CD4-positive, alpha-beta memory T cell (primary cell): ENCODE results near the gene EDARADD. TPM values are rescaled to one million over a fixed set of nuclear protein-coding genes. Genes with fewer than 3 reads are reported as not detected.
A peak's percentile ranks its signal among the peaks of the same experiment; 100 is the strongest.

ENCODE experiments used
- CTCF ChIA-PET: fragments of 350-600 bp; sonication (Branson Sonifier 250); formaldehyde crosslinking; loops from one replicate; lab custom pipeline; 2021; ENCODE audit warnings: inconsistent platforms; ENCODE audit not compliant: partially characterized antibody; lab: Charles Lee
- POLR2A ChIA-PET: fragments of 350-600 bp; sonication (Branson Sonifier 250); formaldehyde crosslinking; loops from one replicate; lab custom pipeline; 2021; ENCODE audit not compliant: partially characterized antibody; lab: Charles Lee
- DNase-seq, 5 donors: peaks; one replicate each; pipeline versions ENCODE4 v3.0.0 to v3.0.0-alpha.2; 2020 to 2022; ENCODE audit warnings: mixed read lengths in 1 of 5
- H3K27ac ChIP-seq: one replicate; pipeline ENCODE4 v1.7.0; 2013; ENCODE audit warnings: low read depth, low read length
- H3K27me3 ChIP-seq: 2 replicates; pipeline ENCODE4 v1.7.0; 2013; ENCODE audit warnings: mild to moderate bottlenecking, low read length, moderate library complexity; ENCODE audit not compliant: insufficient read depth
- H3K36me3 ChIP-seq: 2 replicates; pipeline ENCODE4 v1.7.0; 2013; ENCODE audit warnings: mild to moderate bottlenecking, low read length, moderate library complexity; ENCODE audit not compliant: insufficient read depth
- H3K4me1 ChIP-seq: 2 replicates; pipeline ENCODE4 v1.7.0; 2013; ENCODE audit warnings: mild to moderate bottlenecking, low read length, moderate library complexity; ENCODE audit not compliant: insufficient read depth
- H3K4me3 ChIP-seq, 2 donors: one replicate each; pipeline ENCODE4 v1.7.0; 2013; ENCODE audit warnings: low read length in 2 of 2, mild to moderate bottlenecking in 1 of 2
- H3K9me3 ChIP-seq, 2 donors: one replicate each; pipeline ENCODE4 v1.7.0; 2013; ENCODE audit warnings: low read length in 2 of 2, control low read depth in 1 of 2; ENCODE audit not compliant: control insufficient read depth in 1 of 2
- H3K27ac Mint-ChIP-seq, 7 donors: one replicate each; pipeline ENCODE4 v1.8.0; 2020 to 2021; ENCODE audit warnings: mixed read lengths in 7 of 7, mild to moderate bottlenecking in 6 of 7, inconsistent platforms in 3 of 7, moderate library complexity in 3 of 7
- H3K27me3 Mint-ChIP-seq, 2 donors: one replicate each; pipeline ENCODE4 v1.8.0; 2020 to 2021; ENCODE audit warnings: mixed read lengths in 2 of 2
- H3K36me3 Mint-ChIP-seq, 2 donors: one replicate each; pipeline ENCODE4 v1.8.0; 2020 to 2021; ENCODE audit warnings: mixed read lengths in 2 of 2, inconsistent platforms in 1 of 2, mild to moderate bottlenecking in 1 of 2
- H3K4me1 Mint-ChIP-seq, 4 donors: one replicate each; pipeline ENCODE4 v1.8.0; 2020 to 2021; ENCODE audit warnings: mixed read lengths in 4 of 4, mild to moderate bottlenecking in 1 of 4
- H3K4me3 Mint-ChIP-seq, 8 donors: one replicate each; pipeline ENCODE4 v1.8.0; 2020 to 2021; ENCODE audit warnings: mixed read lengths in 8 of 8, mild to moderate bottlenecking in 7 of 8, moderate library complexity in 6 of 8, inconsistent platforms in 3 of 8
- H3K9me3 Mint-ChIP-seq, 8 donors: one replicate each; pipeline ENCODE4 v1.8.0; 2020 to 2021; ENCODE audit warnings: mixed read lengths in 8 of 8, mild to moderate bottlenecking in 5 of 8, inconsistent platforms in 3 of 8, moderate library complexity in 1 of 8
- intact Hi-C: fragments of 100-400 bp; cut with micrococcal nuclease; formaldehyde crosslinking; loops from one replicate; pipeline ENCODE4 v1.15.1; 2023
- polyA plus RNA-seq, 2 donors: library from polyadenylated mRNA; unstranded; fragments of 300-500 nt; fragmentation: Illumina TruSeq; gene quantifications; one replicate each; pipeline ENCODE4 v1.2.3, GENCODE V29; 2021
- total RNA-seq, 2 experiments: library from RNA; stranded (reverse); gene quantifications; one replicate each; pipeline ENCODE4 v1.2.3, GENCODE V29; 2021

EDARADD gene
- total and polyA plus RNA-seq, 4 experiments from 2014 or later = 4.7 to 8.5 (median 7.9) TPM

- peak overlapping the region in 1 of 7 donors; percentile 55 for H3K27ac Mint-ChIP-seq
- H3K4me1 Mint-ChIP-seq = peaks cover 13 to 26% (median 21%) of the 10 kb centered on the region in 4 donors
- no peaks in the 10 kb centered on the region for H3K9me3 Mint-ChIP-seq
- no peaks in the 10 kb centered on the region for H3K27me3 ChIP-seq
- intact Hi-C loops = loop anchor here (5.0 kb wide), 1 partner anchor 42 kb away; no protein-coding TSS in a partner anchor
- peaks cover 2 to 3% of the 10 kb centered on the region in 2 donors for H3K27me3 Mint-ChIP-seq
- no peaks in the 10 kb centered on the region for H3K4me1 ChIP-seq
- H3K9me3 ChIP-seq = no peaks in the 10 kb centered on the region
- H3K36me3 Mint-ChIP-seq = no peaks in the 10 kb centered on the region
- no peak overlapping the region for H3K4me3 ChIP-seq
- H3K36me3 ChIP-seq = no peaks in the 10 kb centered on the region
- no peak overlapping the region for H3K4me3 Mint-ChIP-seq
- no peak overlapping the region for H3K27ac ChIP-seq
- DNase-seq = no peak
- ChIA-PET CTCF (interaction anchor here (1.5 kb wide), 1 partner anchor 14 kb away, joined by 3 read pairs; no protein-coding TSS in a partner anchor), POLR2A (interaction anchor here (0.5 kb wide), 1 partner anchor 25 kb away, joined by 3 read pairs; no protein-coding TSS in a partner anchor)
These were observed 100.0 kb downstream of the EDARADD start for GRCh38 chr1:236494082-236494481.

GRCh38 chr1:236494586-236495466, 100.7 kb downstream of the EDARADD start:
- no peaks in the 10 kb centered on the region for H3K4me1 ChIP-seq
- no peak for DNase-seq
- POLR2A ChIA-PET = interaction anchor here (0.5 to 1.6 kb wide), 2 partner anchors 22 to 24 kb away, joined by 3 to 9 read pairs; no protein-coding TSS in a partner anchor
- no peak overlapping the region for H3K27ac ChIP-seq
- Mint-ChIP-seq H3K4me3 (no peak overlapping the region), H3K27ac (no peak overlapping the region), H3K36me3 (no peaks in the 10 kb centered on the region), H3K4me1 (peaks cover 10 to 23% (median 19%) of the 10 kb centered on the region in 4 donors), H3K9me3 (no peaks in the 10 kb centered on the region), H3K27me3 (peaks cover 2 to 3% of the 10 kb centered on the region in 2 donors)
- no peaks in the 10 kb centered on the region for H3K36me3 ChIP-seq
- H3K4me3 ChIP-seq = no peak overlapping the region
- no peaks in the 10 kb centered on the region for H3K27me3 ChIP-seq
- intact Hi-C loops = loop anchor here (5.0 kb wide), 1 partner anchor 43 kb away; no protein-coding TSS in a partner anchor
- CTCF ChIA-PET = interaction anchor here (1.5 kb wide), 1 partner anchor 13 kb away, joined by 3 read pairs; no protein-coding TSS in a partner anchor
- H3K9me3 ChIP-seq = no peaks in the 10 kb centered on the region

- Histone ChIP-seq H3K27ac (no peak overlapping the region), H3K4me3 (no peak overlapping the region), H3K27me3 (no peaks in the 10 kb centered on the region), H3K4me1 (no peaks in the 10 kb centered on the region), H3K36me3 (no peaks in the 10 kb centered on the region), H3K9me3 (no peaks in the 10 kb centered on the region)
- Mint-ChIP-seq H3K4me3 (no peak overlapping the region), H3K27ac (no peak overlapping the region), H3K27me3 (peaks cover 2% of the 10 kb centered on the region in 2 donors), H3K4me1 (peaks cover 10 to 22% (median 17%) of the 10 kb centered on the region in 4 donors), H3K36me3 (no peaks in the 10 kb centered on the region), H3K9me3 (no peaks in the 10 kb centered on the region)
- intact Hi-C loops = no loop called here
- no peak for DNase-seq
- POLR2A ChIA-PET = interaction anchor here (1.6 kb wide), 1 partner anchor 22 kb away, joined by 9 read pairs; no protein-coding TSS in a partner anchor
- CTCF ChIA-PET = no interaction called here
These were observed 101.5 kb downstream of the EDARADD start for GRCh38 chr1:236495467-236496112.

- Mint-ChIP-seq H3K27ac (peak overlapping the region in 1 of 7 donors; percentile 85), H3K4me1 (peaks cover 6 to 25% (median 11%) of the 10 kb centered on the region in 4 donors), H3K27me3 (no peaks in the 10 kb centered on the region), H3K4me3 (no peak overlapping the region), H3K9me3 (no peaks in the 10 kb centered on the region), H3K36me3 (no peaks in the 10 kb centered on the region)
- no peaks in the 10 kb centered on the region for H3K27me3 ChIP-seq
- no peaks in the 10 kb centered on the region for H3K9me3 ChIP-seq
- no peak overlapping the region for H3K4me3 ChIP-seq
- DNase-seq = no peak
- peaks cover 8% of the 10 kb centered on the region for H3K4me1 ChIP-seq
- ChIA-PET CTCF (interaction anchor here (1.6 to 1.7 kb wide), 2 partner anchors 9 to 10 kb away, joined by 4 to 6 read pairs; no protein-coding TSS in a partner anchor), POLR2A (interaction anchor here (0.6 kb wide), 1 partner anchor 49 kb away, joined by 3 read pairs; no protein-coding TSS in a partner anchor)
- intact Hi-C loops = no loop called here
- H3K27ac ChIP-seq = no peak overlapping the region
- H3K36me3 ChIP-seq = no peaks in the 10 kb centered on the region
These were observed 103.8 kb downstream of the EDARADD start for GRCh38 chr1:236497908-236498307.

GRCh38 chr1:236501093-236501492, 107.0 kb downstream of the EDARADD start:
- Mint-ChIP-seq H3K9me3 (no peaks in the 10 kb centered on the region), H3K4me3 (peak overlapping the region in 1 of 8 donors; percentile 13), H3K36me3 (no peaks in the 10 kb centered on the region), H3K27ac (no peak overlapping the region), H3K4me1 (peaks cover 6 to 25% (median 19%) of the 10 kb centered on the region in 4 donors), H3K27me3 (no peaks in the 10 kb centered on the region)
- H3K9me3 ChIP-seq = no peaks in the 10 kb centered on the region
- no peaks in the 10 kb centered on the region for H3K36me3 ChIP-seq
- no peak for DNase-seq
- ChIA-PET CTCF (interaction anchor here (0.8 to 1.1 kb wide), 2 partner anchors 11 to 394 kb away, joined by 3 to 4 read pairs; no protein-coding TSS in a partner anchor), POLR2A (interaction anchor here (0.7 to 1.1 kb wide), 3 partner anchors 16 to 28 kb away, joined by 3 read pairs; no protein-coding TSS in a partner anchor)
- H3K27me3 ChIP-seq = no peaks in the 10 kb centered on the region
- no peak overlapping the region for H3K4me3 ChIP-seq
- H3K4me1 ChIP-seq = peaks cover 15% of the 10 kb centered on the region
- no peak overlapping the region for H3K27ac ChIP-seq
- intact Hi-C loops = no loop called here

GRCh38 chr1:236502579-236502971, 108.5 kb downstream of the EDARADD start:
- peak overlapping the region; percentile 60 to 88 (median 75) for H3K27ac Mint-ChIP-seq
- Histone ChIP-seq H3K27me3 (no peaks in the 10 kb centered on the region), H3K27ac (no peak overlapping the region), H3K4me3 (no peak overlapping the region), H3K4me1 (peaks cover 15% of the 10 kb centered on the region), H3K9me3 (no peaks in the 10 kb centered on the region), H3K36me3 (no peaks in the 10 kb centered on the region)
- CTCF ChIA-PET = interaction anchor here (1.7 to 1.8 kb wide), 2 partner anchors 11 to 14 kb away, joined by 3 to 6 read pairs; no protein-coding TSS in a partner anchor
- no peak for DNase-seq
- peaks cover 7 to 31% (median 18%) of the 10 kb centered on the region in 4 donors for H3K4me1 Mint-ChIP-seq
- peak overlapping the region; percentile 63 to 78 (median 71) for H3K4me3 Mint-ChIP-seq
- H3K36me3 Mint-ChIP-seq = no peaks in the 10 kb centered on the region
- POLR2A ChIA-PET = interaction anchor here (1.0 to 1.5 kb wide), 2 partner anchors 15 to 22 kb away, joined by 5 to 7 read pairs; partner anchors contain the start of gene LGALS8
- H3K9me3 Mint-ChIP-seq = no peaks in the 10 kb centered on the region
- no peaks in the 10 kb centered on the region for H3K27me3 Mint-ChIP-seq
- intact Hi-C loops = no loop called here
